OCI-LY7 (cell line): ENCODE measurements around the gene CACNB3.

Experiments used
- CTCF ChIP-seq: fragments of 200-600 bp; sonication (generic); conservative IDR thresholded peaks from 2 replicates; pipeline ENCODE4 v1.5.1; 2014; ENCODE audit warnings: mild to moderate bottlenecking, antibody characterized with exemption, low read length, moderate library complexity, mixed read lengths
- EZH2phosphoT487 ChIP-seq: fragments of 200-600 bp; sonication (generic); IDR thresholded peaks from 2 replicates; pipeline ENCODE4 v1.6.1; 2018; ENCODE audit warnings: low read depth, borderline replicate concordance, mild to moderate bottlenecking, mixed run types, antibody characterized with exemption, low read length, moderate library complexity, mixed read lengths

GRCh38 chr12:48816143-48816854 lies 2.0 kb upstream of the CACNB3 start:
- TF ChIP-seq EZH2phosphoT487 = no peak
- no peak for TF ChIP-seq CTCF
